NCI-H187 (cell line): ENCODE data around the gene SDK1.

Experiments
- DNase-seq, 2 experiments: peaks; one replicate each; lab custom pipeline; 2025; lab: John Stamatoyannopoulos, UW

SDK1 gene

GRCh38 chr7:4048336-4048735, 747.3 kb downstream of the SDK1 start:
- no peak for DNase-seq

- DNase-seq: no peak
These were observed 748.1 kb downstream of the SDK1 start for GRCh38 chr7:4049202-4049601.

GRCh38 chr7:4050126-4050660, 749.1 kb downstream of the SDK1 start:
- no peak for DNase-seq

GRCh38 chr7:4051696-4052095, 750.6 kb downstream of the SDK1 start:
- DNase-seq: no peak

- no peak for DNase-seq
These were observed 751.1 kb downstream of the SDK1 start for GRCh38 chr7:4052130-4052529.

- DNase-seq: no peak
These were observed 753.1 kb downstream of the SDK1 start for GRCh38 chr7:4054158-4054557.

GRCh38 chr7:4056552-4057288, 755.7 kb downstream of the SDK1 start:
- DNase-seq: no peak

GRCh38 chr7:4057289-4057616, 756.2 kb downstream of the SDK1 start:
- DNase-seq: no peak

GRCh38 chr7:4058158-4058557, 757.1 kb downstream of the SDK1 start:
- DNase-seq: no peak

- no peak for DNase-seq
These were observed 764.1 kb downstream of the SDK1 start for GRCh38 chr7:4065190-4065589.

- no peak for DNase-seq
These were observed 765.2 kb downstream of the SDK1 start for GRCh38 chr7:4066206-4066605.

GRCh38 chr7:4066626-4067475, 765.8 kb downstream of the SDK1 start:
- DNase-seq: no peak

GRCh38 chr7:4067476-4067760, 766.4 kb downstream of the SDK1 start:
- no peak for DNase-seq

GRCh38 chr7:4067874-4068273, 766.8 kb downstream of the SDK1 start:
- no peak for DNase-seq

- DNase-seq: no peak
These were observed 767.2 kb downstream of the SDK1 start for GRCh38 chr7:4068286-4068685.

GRCh38 chr7:4069268-4070095, 768.4 kb downstream of the SDK1 start:
- no peak for DNase-seq

GRCh38 chr7:4070214-4070613, 769.2 kb downstream of the SDK1 start:
- DNase-seq: no peak

GRCh38 chr7:4071370-4072058, 770.5 kb downstream of the SDK1 start:
- no peak for DNase-seq

GRCh38 chr7:4072161-4072925, 771.3 kb downstream of the SDK1 start:
- DNase-seq: no peak

GRCh38 chr7:4073052-4073451, 772.0 kb downstream of the SDK1 start:
- no peak for DNase-seq

GRCh38 chr7:4073750-4074149, 772.7 kb downstream of the SDK1 start:
- DNase-seq: no peak
